ENCODE measurements around the gene GJD3.

DNA sequence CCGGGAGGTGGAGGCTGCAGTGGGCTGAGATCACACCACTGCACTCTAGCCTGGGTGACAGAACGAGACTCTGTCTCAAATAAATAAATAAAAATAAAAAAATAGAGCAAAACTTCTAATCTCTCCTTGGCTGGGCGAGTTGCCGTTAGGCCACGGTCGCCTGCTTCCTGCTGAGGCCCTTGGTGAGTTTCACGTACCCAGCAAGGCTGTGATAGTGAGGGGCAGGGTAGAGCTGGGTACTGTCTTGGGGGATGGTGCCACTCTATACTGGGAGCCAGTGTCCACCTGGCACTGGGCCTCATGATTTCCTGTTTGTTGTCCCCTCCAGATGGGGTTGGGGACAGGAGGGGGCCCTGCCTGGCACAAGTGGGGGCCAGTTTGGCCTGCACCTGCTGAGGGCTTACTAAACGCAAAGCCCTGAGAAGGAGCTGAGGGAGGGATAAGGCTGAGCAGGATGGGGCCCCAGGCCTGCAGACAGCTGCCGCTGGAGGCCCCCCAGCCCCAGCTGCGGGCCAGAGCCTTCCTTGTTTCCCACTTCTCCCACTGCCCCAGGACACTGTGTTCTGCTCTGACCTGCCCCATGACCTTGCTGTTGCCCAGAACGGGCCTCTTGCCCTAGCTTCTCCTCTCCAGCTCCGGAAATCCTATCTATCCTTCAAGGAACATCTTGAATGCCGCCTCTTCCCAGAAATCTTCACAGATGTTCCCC, 25.4 kb downstream of the GJD3 start:
- TF ChIP-seq, protein P1, sequence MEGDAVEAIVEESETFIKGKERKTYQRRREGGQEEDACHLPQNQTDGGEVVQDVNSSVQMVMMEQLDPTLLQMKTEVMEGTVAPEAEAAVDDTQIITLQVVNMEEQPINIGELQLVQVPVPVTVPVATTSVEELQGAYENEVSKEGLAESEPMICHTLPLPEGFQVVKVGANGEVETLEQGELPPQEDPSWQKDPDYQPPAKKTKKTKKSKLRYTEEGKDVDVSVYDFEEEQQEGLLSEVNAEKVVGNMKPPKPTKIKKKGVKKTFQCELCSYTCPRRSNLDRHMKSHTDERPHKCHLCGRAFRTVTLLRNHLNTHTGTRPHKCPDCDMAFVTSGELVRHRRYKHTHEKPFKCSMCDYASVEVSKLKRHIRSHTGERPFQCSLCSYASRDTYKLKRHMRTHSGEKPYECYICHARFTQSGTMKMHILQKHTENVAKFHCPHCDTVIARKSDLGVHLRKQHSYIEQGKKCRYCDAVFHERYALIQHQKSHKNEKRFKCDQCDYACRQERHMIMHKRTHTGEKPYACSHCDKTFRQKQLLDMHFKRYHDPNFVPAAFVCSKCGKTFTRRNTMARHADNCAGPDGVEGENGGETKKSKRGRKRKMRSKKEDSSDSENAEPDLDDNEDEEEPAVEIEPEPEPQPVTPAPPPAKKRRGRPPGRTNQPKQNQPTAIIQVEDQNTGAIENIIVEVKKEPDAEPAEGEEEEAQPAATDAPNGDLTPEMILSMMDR (IDR thresholded peaks at IDR 0.05) = no peak
- TF ChIP-seq POLR2A (IDR thresholded peaks at IDR 0.05) = no peak
- TF ChIP-seq EP300 (IDR thresholded peaks at IDR 0.05) = no peak
